HL-60/S4 treated with phorbol 12-myristate 13-acetate at 8.2 ng/mL for 4 days and 3 days (cell line): ENCODE data around the gene IL5RA.

Source experiments
- in situ Hi-C: fragments of 300-500 bp; cut with MboI; formaldehyde crosslinking; loops from 2 replicates; pipeline ENCODE4 v1.15.0; 2022; ENCODE audit warnings: low sequenced_read_pairs

IL5RA gene

DNA sequence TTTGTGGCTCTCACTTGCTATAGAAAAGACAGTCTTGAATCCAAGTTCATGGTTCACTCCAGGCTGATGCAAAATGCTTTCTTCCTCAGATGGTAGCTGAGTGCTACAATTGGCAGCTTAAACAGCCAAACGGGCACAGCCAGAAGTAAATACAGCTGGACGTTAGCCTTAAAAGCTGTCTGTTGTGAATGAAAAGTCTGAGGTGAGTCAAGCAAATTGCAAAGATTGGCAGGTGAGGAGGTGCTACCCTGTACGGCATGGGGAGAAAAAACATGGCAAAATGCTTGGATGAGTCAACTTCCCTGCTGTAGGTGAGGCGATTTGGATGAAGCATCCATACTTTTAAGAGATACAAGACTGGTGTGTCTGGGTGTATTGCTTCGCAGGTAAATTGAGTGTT lies 40.5 kb downstream of the IL5RA start:
- in situ Hi-C loops, result no loop called here

DNA sequence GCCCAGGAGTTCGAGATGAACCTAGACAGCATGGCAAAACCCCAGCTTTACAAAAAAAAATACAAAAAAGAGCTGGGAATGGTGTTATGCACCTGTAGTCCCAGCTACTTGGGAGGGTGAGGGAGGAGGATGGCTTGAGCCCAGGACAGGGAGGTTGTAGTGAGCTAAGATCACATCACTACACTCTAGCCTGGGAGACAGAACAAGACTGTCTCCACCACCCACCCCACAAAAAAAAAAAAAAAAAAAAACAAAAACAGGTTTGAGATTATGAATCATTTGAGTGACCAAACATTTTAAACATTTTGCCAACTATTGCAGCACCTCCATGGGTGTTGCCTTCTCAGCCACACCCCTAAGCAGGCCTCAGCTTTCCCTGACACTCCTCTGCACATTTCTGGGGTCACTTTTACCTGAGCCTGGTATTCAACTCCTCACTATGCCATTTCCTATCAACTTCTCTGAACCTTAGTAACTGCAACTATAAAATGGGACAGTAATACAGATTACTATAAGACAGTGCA lies 41.8 kb downstream of the IL5RA start:
- in situ Hi-C loops, result no loop called here

DNA sequence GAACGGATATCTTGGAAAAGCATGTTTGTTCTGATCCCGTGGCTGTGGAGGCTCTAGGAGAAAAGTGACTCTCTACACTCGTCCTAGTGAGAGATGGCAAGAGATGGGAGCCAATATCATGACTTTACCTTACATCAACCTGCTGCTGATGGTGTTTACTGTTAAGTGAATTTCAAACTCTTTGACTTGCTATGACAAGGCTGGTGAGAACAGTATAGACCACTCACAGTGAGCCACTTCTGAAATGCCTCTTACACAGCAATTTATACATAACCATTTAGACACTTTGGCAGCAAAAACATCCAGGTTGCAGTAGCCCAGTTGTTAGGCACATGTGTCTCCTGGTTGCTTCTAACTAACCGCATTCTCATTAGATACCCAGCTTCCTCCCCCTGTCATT lies 43.3 kb downstream of the IL5RA start:
- in situ Hi-C loops, result no loop called here

DNA sequence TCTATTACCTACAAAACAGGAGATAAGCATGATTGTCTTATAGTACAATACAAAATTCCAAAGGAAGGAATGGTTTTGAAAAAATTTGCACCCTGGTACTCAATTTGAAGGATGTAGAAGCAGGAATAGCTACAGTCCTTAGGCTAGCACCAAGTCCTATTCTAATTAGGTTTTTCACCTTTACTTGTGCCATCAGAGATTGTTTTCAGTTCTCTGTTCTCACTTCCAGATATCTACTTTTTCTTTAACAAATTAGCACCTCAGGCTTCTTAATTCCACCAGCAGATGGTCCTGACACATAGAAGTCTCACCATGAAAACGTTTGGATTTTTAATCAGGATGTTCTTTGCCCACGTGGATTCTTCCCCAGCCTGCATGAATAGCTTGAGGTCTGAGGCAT lies 43.8 kb downstream of the IL5RA start:
- in situ Hi-C loops, result no loop called here

DNA sequence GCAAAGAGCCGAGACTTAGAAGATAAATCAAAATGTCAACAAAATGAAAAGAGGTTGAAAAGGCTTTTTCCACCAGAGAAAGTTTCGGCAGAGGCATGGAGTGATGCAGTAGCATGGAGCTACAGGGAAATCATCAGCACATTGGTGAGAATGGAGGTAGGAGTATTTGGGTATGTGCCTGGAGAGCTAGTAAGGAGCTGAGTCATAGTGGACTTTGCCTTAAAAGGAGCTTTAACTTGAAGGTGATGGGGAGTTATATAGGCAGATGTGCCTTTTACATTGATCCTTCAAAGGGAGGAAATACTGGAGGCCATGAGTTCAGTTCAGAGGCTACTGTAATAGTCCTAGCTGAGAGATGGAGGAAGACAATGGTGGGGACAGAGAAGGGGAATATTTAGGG lies 44.3 kb downstream of the IL5RA start:
- in situ Hi-C loops, result no loop called here

DNA sequence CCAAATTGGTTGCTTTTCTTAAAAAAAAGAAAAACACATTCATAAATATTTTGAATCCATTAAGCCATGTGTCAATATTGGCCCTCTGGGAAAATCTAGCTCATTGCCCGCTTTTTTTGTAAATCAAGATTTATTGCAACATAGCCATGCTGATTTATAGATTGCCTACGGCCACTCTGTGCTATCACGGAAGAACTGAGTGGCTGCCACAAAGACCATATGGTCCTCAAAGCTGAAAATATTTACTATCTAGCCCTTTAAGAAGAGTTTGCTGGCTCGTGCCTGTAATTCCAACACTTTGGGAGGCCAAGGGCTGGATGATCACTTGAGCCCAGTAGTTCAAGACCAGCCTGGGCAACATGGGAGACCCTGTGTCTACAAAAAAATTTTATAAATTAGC lies 45.9 kb downstream of the IL5RA start:
- in situ Hi-C loops, result no loop called here

DNA sequence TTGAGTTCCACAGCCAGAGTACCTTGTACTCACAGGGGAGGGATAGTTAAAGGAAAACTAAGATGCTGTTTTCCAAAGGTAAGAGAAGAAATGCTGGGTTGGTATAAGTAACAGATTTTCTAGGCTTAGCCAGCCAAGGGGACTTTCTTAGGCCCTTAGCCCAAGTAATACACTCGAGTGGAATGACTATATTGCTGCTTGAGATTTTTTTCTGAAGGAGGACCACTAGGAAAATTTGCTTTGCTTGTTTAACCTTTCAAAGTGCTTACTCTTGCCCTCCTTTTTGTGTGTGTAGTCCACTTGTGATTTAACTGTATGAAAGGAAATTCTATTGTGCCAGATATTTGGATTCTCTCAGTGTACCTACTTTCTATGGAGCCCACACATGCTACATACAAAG lies 50.5 kb downstream of the IL5RA start:
- in situ Hi-C loops, result no loop called here

DNA sequence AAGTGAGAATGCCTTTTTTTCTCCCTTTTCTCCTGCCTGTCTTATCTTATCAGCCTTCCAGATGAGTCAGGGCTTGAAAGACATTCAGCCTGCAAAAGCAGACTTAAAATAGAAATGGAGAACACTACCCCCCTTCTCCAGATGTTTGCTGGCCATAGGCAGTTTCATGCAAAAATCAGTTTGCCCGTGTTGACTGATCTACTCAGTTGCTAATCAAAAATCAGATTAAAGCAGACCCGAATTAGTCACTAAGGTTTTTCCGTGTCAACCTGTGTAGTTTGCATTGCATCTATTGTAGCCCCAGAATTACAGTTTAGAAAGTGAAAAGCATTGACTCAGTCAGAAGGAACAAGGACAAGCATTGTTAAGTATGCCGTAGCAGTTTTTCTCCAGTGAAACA lies 56.2 kb downstream of the IL5RA start:
- in situ Hi-C loops, result no loop called here

DNA sequence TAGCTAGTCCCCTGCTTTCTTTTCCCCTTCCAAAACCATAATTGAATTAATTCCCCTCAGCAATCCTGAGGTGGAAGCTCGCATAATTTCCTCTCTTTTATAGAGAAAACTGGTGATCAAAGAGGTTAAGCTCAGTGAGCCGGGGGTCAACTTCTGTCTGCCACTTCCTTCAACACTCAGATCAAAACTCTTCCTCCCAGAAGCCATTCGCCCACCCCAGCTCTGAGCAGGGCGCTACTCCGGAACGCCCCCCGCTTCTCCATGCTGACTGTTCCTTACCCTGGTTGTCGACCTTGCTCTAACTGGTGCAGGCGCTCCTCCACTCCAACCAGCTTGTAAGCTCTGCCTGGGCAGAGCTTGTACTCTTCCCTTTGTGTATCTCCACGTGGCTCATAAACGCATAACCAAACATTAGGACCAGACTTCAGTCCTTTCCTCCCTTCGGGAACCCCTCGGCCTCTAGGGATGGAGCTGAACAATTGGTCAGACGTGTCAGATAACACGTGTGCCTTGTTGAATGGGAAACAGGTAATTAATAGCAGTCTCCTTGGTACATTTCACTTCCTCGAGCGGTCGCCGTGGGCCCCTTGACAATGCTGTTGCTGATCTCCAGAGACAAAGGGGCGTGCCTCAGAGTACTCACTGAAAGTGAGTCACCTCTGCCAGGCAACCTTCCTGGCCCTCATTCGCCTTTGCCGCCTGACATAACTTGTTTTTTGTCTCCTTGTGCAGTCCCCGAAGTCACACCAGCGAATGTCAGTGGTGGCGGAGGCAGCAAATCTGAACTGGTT lies 71.8 kb downstream of the IL5RA start:
- in situ Hi-C loops, result no loop called here

DNA sequence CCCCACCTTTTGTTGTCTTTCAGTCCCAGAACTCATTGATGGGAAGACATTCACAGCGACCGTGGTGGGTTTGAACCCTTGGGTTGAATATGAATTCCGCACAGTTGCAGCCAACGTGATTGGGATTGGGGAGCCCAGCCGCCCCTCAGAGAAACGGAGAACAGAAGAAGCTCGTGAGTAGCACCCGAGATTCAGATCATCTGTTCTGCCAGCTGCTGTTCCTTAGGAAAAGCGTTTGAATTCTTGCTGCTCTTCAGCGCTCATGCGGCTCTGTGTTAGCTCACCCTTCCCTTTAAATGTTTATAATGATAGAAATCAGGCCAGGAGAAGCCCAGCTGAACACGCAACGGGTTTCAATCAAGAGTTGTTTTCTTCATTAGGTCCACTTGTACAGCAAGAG lies 73.0 kb downstream of the IL5RA start:
- in situ Hi-C loops, result no loop called here

DNA sequence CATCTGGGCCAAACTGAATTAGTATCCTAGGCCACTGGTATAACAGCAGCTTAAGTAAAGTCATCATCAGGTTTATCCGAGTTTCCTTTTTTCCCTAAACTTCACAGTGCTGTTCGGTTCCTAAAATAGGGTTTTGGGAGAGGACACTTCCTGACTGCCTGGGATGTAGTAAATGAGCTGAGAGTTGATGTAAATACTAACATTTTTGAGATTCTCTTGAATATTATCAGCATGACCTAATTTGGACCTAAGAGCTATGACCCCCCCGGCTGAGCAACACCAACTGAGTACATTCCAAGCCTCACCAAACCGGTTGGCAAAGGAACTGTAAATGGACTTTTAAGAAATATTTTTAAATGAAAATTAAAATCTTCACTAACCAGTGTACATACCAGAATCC lies 78.8 kb downstream of the IL5RA start:
- in situ Hi-C loops, result no loop called here

DNA sequence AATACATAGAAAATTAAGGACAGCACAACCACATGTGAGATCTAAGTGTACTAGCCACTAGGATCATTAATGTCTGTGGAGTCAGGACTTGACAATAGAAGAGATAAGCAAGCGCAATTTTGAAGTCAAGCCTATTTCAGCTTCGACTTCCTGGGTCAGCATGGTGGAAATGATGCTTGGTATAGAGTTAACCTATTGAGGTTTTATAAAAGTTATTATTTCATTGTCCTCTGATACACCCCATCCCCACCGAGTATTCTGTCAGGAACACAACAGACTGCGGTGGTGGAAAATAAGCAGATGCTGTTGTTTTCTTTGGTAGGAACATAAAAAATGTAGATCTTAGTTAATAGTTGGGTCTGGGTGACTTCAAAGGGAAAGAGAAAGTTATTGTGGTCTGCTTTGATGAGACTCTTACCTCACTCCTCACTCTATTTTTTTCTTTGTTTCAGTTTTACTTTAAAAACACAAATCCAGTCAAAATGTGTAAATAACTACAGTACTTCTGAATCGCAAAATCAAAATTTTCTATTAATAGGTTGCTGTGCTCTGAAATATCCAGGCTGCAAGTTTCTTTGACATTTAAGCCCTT lies 82.1 kb downstream of the IL5RA start:
- in situ Hi-C loops, result no loop called here

DNA sequence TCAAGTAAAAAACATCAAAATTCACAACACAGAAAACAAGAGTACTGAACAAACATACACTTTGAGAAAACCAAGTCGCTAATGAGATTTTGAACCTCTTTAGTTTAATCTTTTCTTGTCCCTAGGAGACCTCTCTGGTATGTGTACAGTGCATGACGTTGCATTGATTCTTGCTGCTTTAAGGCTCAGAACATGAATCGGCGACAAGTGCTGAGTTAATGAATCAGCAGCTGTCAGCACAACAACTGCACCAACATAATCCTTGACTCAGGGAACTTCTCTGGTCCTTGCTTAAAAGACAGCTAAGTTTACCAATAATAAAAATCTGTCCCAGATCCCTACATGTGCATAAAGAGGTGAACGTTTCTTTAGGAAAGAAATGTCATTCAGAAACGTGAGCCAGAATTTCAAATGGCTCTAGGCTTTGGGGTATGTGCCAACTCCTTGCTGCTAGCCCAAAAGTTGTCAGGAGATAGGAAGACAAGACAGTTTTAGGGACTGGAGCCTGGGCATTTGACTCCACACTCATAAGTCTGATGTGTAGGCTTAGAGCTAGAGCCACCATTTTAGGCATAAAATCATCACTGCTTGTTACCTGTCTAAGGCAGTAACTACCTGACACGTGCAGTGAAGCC lies 86.9 kb downstream of the IL5RA start:
- in situ Hi-C loops, result no loop called here

DNA sequence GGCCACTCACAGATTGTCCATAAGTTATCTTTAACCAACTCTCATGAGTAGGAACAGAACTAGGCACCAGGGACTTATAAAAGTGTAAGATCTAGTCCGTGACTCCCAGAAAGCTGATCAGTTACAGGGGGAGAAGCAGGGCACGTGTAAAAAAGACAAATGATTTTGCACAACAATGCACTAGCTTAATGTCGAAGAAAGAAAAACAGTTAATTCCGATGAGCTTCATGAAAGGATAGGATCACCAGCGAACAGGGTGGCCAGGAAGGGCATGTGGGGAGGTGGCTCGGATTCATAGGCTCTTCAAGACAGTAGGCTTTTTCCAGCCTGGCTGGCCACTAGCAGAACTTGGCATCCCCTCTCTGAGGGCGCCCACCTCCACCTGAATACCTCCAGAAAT lies 90.0 kb downstream of the IL5RA start:
- in situ Hi-C loops, result no loop called here
